Effector memory CD8-positive, alpha-beta T cell (primary cell): ENCODE measurements around the gene CMTM1.

Experiments
- ATAC-seq: fragments of 150-1000 bp; cut with Tn5 transposase; replicated peaks from 2 replicates; pipeline ENCODE4 v1.10.0; 2021; ENCODE audit warnings: mild to moderate bottlenecking, moderate library complexity
- DNase-seq, 3 experiments: peaks; one replicate each; pipeline ENCODE4 v3.0.0; 2021
- H3K27ac Mint-ChIP-seq, 2 donors: one replicate each; pipeline ENCODE4 v1.8.0; 2022; ENCODE audit warnings: mild to moderate bottlenecking in 2 of 2, mixed read lengths in 2 of 2, moderate library complexity in 2 of 2
- H3K27me3 Mint-ChIP-seq, 2 donors: one replicate each; pipeline ENCODE4 v1.8.0; 2022; ENCODE audit warnings: mixed read lengths in 2 of 2
- H3K36me3 Mint-ChIP-seq: one replicate; pipeline ENCODE4 v1.8.0; 2022; ENCODE audit warnings: mild to moderate bottlenecking, moderate library complexity, mixed read lengths; ENCODE audit not compliant: insufficient read depth
- H3K4me1 Mint-ChIP-seq, 2 donors: one replicate each; pipeline ENCODE4 v1.8.0; 2022; ENCODE audit warnings: low read depth in 2 of 2, mixed read lengths in 2 of 2
- H3K4me3 Mint-ChIP-seq, 2 donors: one replicate each; pipeline ENCODE4 v1.8.0; 2022; ENCODE audit warnings: mild to moderate bottlenecking in 2 of 2, mixed read lengths in 2 of 2, moderate library complexity in 2 of 2
- H3K9me3 Mint-ChIP-seq, 2 donors: one replicate each; pipeline ENCODE4 v1.8.0; 2022; ENCODE audit warnings: mixed read lengths in 2 of 2

Gene CMTM1

GRCh38 chr16:66524601-66525164 lies 41.6 kb upstream of the CMTM1 start:
- peak overlapping the region; percentile 94 to 95 for H3K27ac Mint-ChIP-seq
- H3K36me3 Mint-ChIP-seq: peaks cover 15% of the 10 kb centered on the region
- DNase-seq (no peak), ATAC-seq (peak; percentile 14)
- H3K4me1 Mint-ChIP-seq: peaks cover 66 to 67% of the 10 kb centered on the region in 2 donors
- no peaks in the 10 kb centered on the region for H3K9me3 Mint-ChIP-seq
- H3K27me3 Mint-ChIP-seq: no peaks in the 10 kb centered on the region
- peak overlapping the region; percentile 72 to 78 for H3K4me3 Mint-ChIP-seq

GRCh38 chr16:66525396-66526180 lies 40.7 kb upstream of the CMTM1 start:
- Mint-ChIP-seq H3K4me3 (peak overlapping the region in 1 of 2 donors; percentile 78), H3K27ac (peak overlapping the region; percentile 94 to 95)

GRCh38 chr16:66528294-66528693 lies 37.9 kb upstream of the CMTM1 start:
- DNase-seq (no peak), ATAC-seq (no peak)
- H3K27me3 Mint-ChIP-seq: no peaks in the 10 kb centered on the region
- no peak overlapping the region for H3K27ac Mint-ChIP-seq
- H3K4me3 Mint-ChIP-seq: no peak overlapping the region
- H3K9me3 Mint-ChIP-seq: no peaks in the 10 kb centered on the region
- peaks cover 14% of the 10 kb centered on the region for H3K36me3 Mint-ChIP-seq
- peaks cover 32 to 36% of the 10 kb centered on the region in 2 donors for H3K4me1 Mint-ChIP-seq

More at GRCh38 chr16:66525396-66526180, 40.7 kb upstream of the CMTM1 start:
- Mint-ChIP-seq H3K27me3 (no peaks in the 10 kb centered on the region), H3K36me3 (peaks cover 15% of the 10 kb centered on the region), H3K4me1 (peaks cover 58% of the 10 kb centered on the region in 2 donors), H3K9me3 (no peaks in the 10 kb centered on the region)
- no peak for ATAC-seq
- DNase-seq: no peak

GRCh38 chr16:66529475-66529874 lies 36.8 kb upstream of the CMTM1 start:
- Mint-ChIP-seq H3K4me3 (no peak overlapping the region), H3K27me3 (no peaks in the 10 kb centered on the region), H3K36me3 (peaks cover 8% of the 10 kb centered on the region), H3K4me1 (peaks cover 22 to 28% of the 10 kb centered on the region in 2 donors), H3K27ac (peak overlapping the region in 1 of 2 donors; percentile 66), H3K9me3 (no peaks in the 10 kb centered on the region)
- no peak for ATAC-seq
- DNase-seq: no peak

GRCh38 chr16:66534376-66534799 lies 31.9 kb upstream of the CMTM1 start:
- Mint-ChIP-seq H3K9me3 (no peaks in the 10 kb centered on the region), H3K27me3 (no peaks in the 10 kb centered on the region), H3K36me3 (peaks cover 15% of the 10 kb centered on the region), H3K4me3 (no peak overlapping the region), H3K27ac (no peak overlapping the region), H3K4me1 (peaks cover 14% of the 10 kb centered on the region in 2 donors)
- ATAC-seq: no peak
- DNase-seq: no peak

- DNase-seq (no peak), ATAC-seq (no peak)
- no peaks in the 10 kb centered on the region for H3K27me3 Mint-ChIP-seq
- H3K4me3 Mint-ChIP-seq: no peak overlapping the region
- H3K4me1 Mint-ChIP-seq: peaks cover 15 to 28% of the 10 kb centered on the region in 2 donors
- H3K27ac Mint-ChIP-seq: no peak overlapping the region
- H3K9me3 Mint-ChIP-seq: no peaks in the 10 kb centered on the region
- peaks cover 11% of the 10 kb centered on the region for H3K36me3 Mint-ChIP-seq
Measured at GRCh38 chr16:66536525-66536924, 29.7 kb upstream of the CMTM1 start.

GRCh38 chr16:66537236-66537635 lies 29.0 kb upstream of the CMTM1 start:
- H3K9me3 Mint-ChIP-seq: no peaks in the 10 kb centered on the region
- H3K27ac Mint-ChIP-seq: no peak overlapping the region
- peaks cover 15 to 28% of the 10 kb centered on the region in 2 donors for H3K4me1 Mint-ChIP-seq
- ATAC-seq (no peak), DNase-seq (no peak)
- H3K27me3 Mint-ChIP-seq: no peaks in the 10 kb centered on the region
- H3K36me3 Mint-ChIP-seq: peaks cover 11% of the 10 kb centered on the region
- no peak overlapping the region for H3K4me3 Mint-ChIP-seq

GRCh38 chr16:66538910-66539309 lies 27.3 kb upstream of the CMTM1 start:
- Mint-ChIP-seq H3K36me3 (peaks cover 11% of the 10 kb centered on the region), H3K4me3 (peak overlapping the region; percentile 12 to 19), H3K27ac (peak overlapping the region in 1 of 2 donors; percentile 51), H3K4me1 (peaks cover 15 to 28% of the 10 kb centered on the region in 2 donors), H3K9me3 (no peaks in the 10 kb centered on the region), H3K27me3 (no peaks in the 10 kb centered on the region)
- ATAC-seq (no peak), DNase-seq (no peak)

GRCh38 chr16:66539623-66540469 lies 26.4 kb upstream of the CMTM1 start:
- peak overlapping the region in 1 of 2 donors; percentile 21 for H3K4me3 Mint-ChIP-seq
- DNase-seq (no peak), ATAC-seq (peak; percentile 78)
- H3K27me3 Mint-ChIP-seq: no peaks in the 10 kb centered on the region
- peaks cover 13 to 28% of the 10 kb centered on the region in 2 donors for H3K4me1 Mint-ChIP-seq
- peak overlapping the region in 1 of 2 donors; percentile 51 for H3K27ac Mint-ChIP-seq
- peaks cover 11% of the 10 kb centered on the region for H3K36me3 Mint-ChIP-seq
- H3K9me3 Mint-ChIP-seq: no peaks in the 10 kb centered on the region

GRCh38 chr16:66541388-66542355 lies 24.6 kb upstream of the CMTM1 start:
- no peak overlapping the region for H3K4me3 Mint-ChIP-seq
- H3K27me3 Mint-ChIP-seq: no peaks in the 10 kb centered on the region
- no peaks in the 10 kb centered on the region for H3K9me3 Mint-ChIP-seq
- H3K36me3 Mint-ChIP-seq: peaks cover 11% of the 10 kb centered on the region
- no peak overlapping the region for H3K27ac Mint-ChIP-seq
- ATAC-seq (no peak), DNase-seq (no peak)
- peaks cover 14 to 28% of the 10 kb centered on the region in 2 donors for H3K4me1 Mint-ChIP-seq

- H3K36me3 Mint-ChIP-seq: peaks cover 8% of the 10 kb centered on the region
- H3K4me1 Mint-ChIP-seq: peaks cover 18 to 30% of the 10 kb centered on the region in 2 donors
- H3K27me3 Mint-ChIP-seq: no peaks in the 10 kb centered on the region
- no peak overlapping the region for H3K27ac Mint-ChIP-seq
- no peaks in the 10 kb centered on the region for H3K9me3 Mint-ChIP-seq
- ATAC-seq (no peak), DNase-seq (no peak)
- H3K4me3 Mint-ChIP-seq: no peak overlapping the region
Measured at GRCh38 chr16:66542396-66542795, 23.8 kb upstream of the CMTM1 start.

- Mint-ChIP-seq H3K9me3 (no peaks in the 10 kb centered on the region), H3K27me3 (no peaks in the 10 kb centered on the region), H3K4me1 (peaks cover 23 to 31% of the 10 kb centered on the region in 2 donors), H3K36me3 (peaks cover 6% of the 10 kb centered on the region), H3K4me3 (no peak overlapping the region), H3K27ac (peak overlapping the region; percentile 33 to 42)
- no peak for DNase-seq
- ATAC-seq: no peak
Measured at GRCh38 chr16:66543541-66543940, 22.7 kb upstream of the CMTM1 start.
